HG03064 (cell line): ENCODE data around the gene KDM3B.
A peak's percentile ranks its signal among the peaks of the same experiment; 100 is the strongest.

Source experiments
- ATAC-seq: cut with Tn5 transposase; IDR thresholded peaks from one replicate; pipeline ENCODE4 v1.9.1; 2021; ENCODE audit warnings: low read depth; ENCODE audit not compliant: unreplicated experiment

Gene KDM3B

GRCh38 chr5:138349852-138350562 is 2.5 kb upstream of the KDM3B start:
- no peak for ATAC-seq

GRCh38 chr5:138350563-138350890 is 2.0 kb upstream of the KDM3B start:
- no peak for ATAC-seq

- ATAC-seq = no peak
These were observed 1.4 kb upstream of the KDM3B start for GRCh38 chr5:138351056-138351455.

- no peak for ATAC-seq
These were observed 968 bp upstream of the KDM3B start for GRCh38 chr5:138351517-138351916.

GRCh38 chr5:138352722-138353559 is 456 bp downstream of the KDM3B start:
- ATAC-seq = peak; percentile 49

- no peak for ATAC-seq
These were observed 1.1 kb downstream of the KDM3B start for GRCh38 chr5:138353560-138354080.

- no peak for ATAC-seq
These were observed 1.9 kb downstream of the KDM3B start for GRCh38 chr5:138354387-138354786.

- ATAC-seq = no peak
These were observed 2.5 kb downstream of the KDM3B start for GRCh38 chr5:138354926-138355378.

- no peak for ATAC-seq
These were observed 7.1 kb downstream of the KDM3B start for GRCh38 chr5:138359621-138360020.

- no peak for ATAC-seq
These were observed 8.5 kb downstream of the KDM3B start for GRCh38 chr5:138360941-138361452.

GRCh38 chr5:138364576-138364975 is 12.1 kb downstream of the KDM3B start:
- no peak for ATAC-seq

- no peak for ATAC-seq
These were observed 14.3 kb downstream of the KDM3B start for GRCh38 chr5:138366632-138367382.

- ATAC-seq = no peak
These were observed 16.8 kb downstream of the KDM3B start for GRCh38 chr5:138369261-138369660.

GRCh38 chr5:138369706-138370105 is 17.2 kb downstream of the KDM3B start:
- no peak for ATAC-seq

GRCh38 chr5:138370537-138370936 is 18.1 kb downstream of the KDM3B start:
- ATAC-seq = no peak

- ATAC-seq = no peak
These were observed 19.0 kb downstream of the KDM3B start for GRCh38 chr5:138371454-138371853.

- peak; percentile 72 for ATAC-seq
These were observed 19.7 kb downstream of the KDM3B start for GRCh38 chr5:138372225-138372624.

- no peak for ATAC-seq
These were observed 20.2 kb downstream of the KDM3B start for GRCh38 chr5:138372653-138373052.

GRCh38 chr5:138382347-138382746 is 29.9 kb downstream of the KDM3B start:
- ATAC-seq = no peak

GRCh38 chr5:138385660-138386059 is 33.2 kb downstream of the KDM3B start:
- ATAC-seq = no peak

- ATAC-seq = no peak
These were observed 33.8 kb downstream of the KDM3B start for GRCh38 chr5:138386290-138386689.
